WERI-Rb-1 (cell line): ENCODE measurements around the gene C21orf58.
"Not testable (repeated sequence)": the region's sequence is repeated elsewhere in the genome, so short reads cannot be mapped to it uniquely, and the experiment has no call there.

ENCODE experiments used
- DNase-seq: peaks from one replicate; pipeline ENCODE4 v3.0.0-alpha.2; 2020
- H3K27ac ChIP-seq: fragments of 250-450 bp; sonication (Bioruptor Pico); 2 replicates; pipeline ENCODE4 v1.5.1; 2020; ENCODE audit warnings: mild to moderate bottlenecking, moderate library complexity
- H3K27me3 ChIP-seq: fragments of 250-450 bp; sonication (Bioruptor Pico); 2 replicates; pipeline ENCODE4 v1.5.1; 2021; ENCODE audit warnings: mild to moderate bottlenecking, low read depth, moderate library complexity; ENCODE audit not compliant: insufficient read depth, severe bottlenecking
- H3K36me3 ChIP-seq: fragments of 250-450 bp; sonication (Bioruptor Pico); 2 replicates; pipeline ENCODE4 v1.5.1; 2020; ENCODE audit warnings: mild to moderate bottlenecking, moderate library complexity
- H3K4me3 ChIP-seq: 2 replicates; pipeline ENCODE4 v1.5.1; 2011; ENCODE audit warnings: low read depth, mild to moderate bottlenecking, control low read depth, low read length
- H3K9me3 ChIP-seq: fragments of 250-450 bp; sonication (Bioruptor Pico); 2 replicates; pipeline ENCODE4 v1.5.1; 2021; ENCODE audit warnings: mild to moderate bottlenecking, moderate library complexity; ENCODE audit not compliant: severe bottlenecking
- TF ChIP-seq, protein P1 (sequence below): IDR thresholded peaks from 2 replicates; pipeline ENCODE4 v1.5.1; 2011; ENCODE audit warnings: low read depth, mild to moderate bottlenecking, control low read depth, inconsistent platforms, low read length

The C21orf58 gene

DNA sequence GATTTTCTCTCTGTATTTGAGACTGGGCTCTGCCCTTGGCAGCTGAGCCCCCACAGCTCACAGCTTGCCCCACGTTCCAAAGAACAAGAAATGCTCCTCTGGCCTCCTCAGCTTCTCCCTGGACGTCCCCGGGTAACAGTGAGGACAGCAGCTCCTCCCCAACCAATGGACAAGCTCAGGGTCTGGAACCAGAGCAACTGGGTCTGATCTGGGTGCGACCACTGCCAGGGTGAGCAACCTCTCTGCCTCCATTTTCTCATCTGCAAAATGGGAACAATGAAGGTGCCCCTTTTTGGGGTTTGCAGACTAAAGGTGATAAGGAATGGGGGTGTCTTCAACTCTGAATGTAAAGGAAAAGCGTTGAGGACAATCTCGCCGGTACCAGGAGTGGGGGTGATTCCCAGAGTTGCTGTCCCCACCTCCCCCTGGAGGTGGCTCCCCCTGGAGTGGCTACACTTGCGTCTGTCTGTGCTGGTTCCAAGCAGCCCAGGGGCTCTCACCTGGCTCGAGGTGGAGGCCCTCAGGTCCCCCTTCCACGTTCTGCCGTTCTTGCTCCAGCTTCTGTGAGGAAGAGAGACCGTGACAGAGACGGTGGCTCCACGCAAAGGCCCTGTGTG, 6.9 kb downstream of the C21orf58 start:
- H3K27ac ChIP-seq = no peak overlapping the region
- no peak overlapping the region for H3K4me3 ChIP-seq
- TF ChIP-seq, protein P1, sequence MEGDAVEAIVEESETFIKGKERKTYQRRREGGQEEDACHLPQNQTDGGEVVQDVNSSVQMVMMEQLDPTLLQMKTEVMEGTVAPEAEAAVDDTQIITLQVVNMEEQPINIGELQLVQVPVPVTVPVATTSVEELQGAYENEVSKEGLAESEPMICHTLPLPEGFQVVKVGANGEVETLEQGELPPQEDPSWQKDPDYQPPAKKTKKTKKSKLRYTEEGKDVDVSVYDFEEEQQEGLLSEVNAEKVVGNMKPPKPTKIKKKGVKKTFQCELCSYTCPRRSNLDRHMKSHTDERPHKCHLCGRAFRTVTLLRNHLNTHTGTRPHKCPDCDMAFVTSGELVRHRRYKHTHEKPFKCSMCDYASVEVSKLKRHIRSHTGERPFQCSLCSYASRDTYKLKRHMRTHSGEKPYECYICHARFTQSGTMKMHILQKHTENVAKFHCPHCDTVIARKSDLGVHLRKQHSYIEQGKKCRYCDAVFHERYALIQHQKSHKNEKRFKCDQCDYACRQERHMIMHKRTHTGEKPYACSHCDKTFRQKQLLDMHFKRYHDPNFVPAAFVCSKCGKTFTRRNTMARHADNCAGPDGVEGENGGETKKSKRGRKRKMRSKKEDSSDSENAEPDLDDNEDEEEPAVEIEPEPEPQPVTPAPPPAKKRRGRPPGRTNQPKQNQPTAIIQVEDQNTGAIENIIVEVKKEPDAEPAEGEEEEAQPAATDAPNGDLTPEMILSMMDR = no peak
- H3K27me3 ChIP-seq = no peaks in the 10 kb centered on the region
- no peaks in the 10 kb centered on the region for H3K9me3 ChIP-seq
- H3K36me3 ChIP-seq = peaks cover 40% of the 10 kb centered on the region
- no peak for DNase-seq

DNA sequence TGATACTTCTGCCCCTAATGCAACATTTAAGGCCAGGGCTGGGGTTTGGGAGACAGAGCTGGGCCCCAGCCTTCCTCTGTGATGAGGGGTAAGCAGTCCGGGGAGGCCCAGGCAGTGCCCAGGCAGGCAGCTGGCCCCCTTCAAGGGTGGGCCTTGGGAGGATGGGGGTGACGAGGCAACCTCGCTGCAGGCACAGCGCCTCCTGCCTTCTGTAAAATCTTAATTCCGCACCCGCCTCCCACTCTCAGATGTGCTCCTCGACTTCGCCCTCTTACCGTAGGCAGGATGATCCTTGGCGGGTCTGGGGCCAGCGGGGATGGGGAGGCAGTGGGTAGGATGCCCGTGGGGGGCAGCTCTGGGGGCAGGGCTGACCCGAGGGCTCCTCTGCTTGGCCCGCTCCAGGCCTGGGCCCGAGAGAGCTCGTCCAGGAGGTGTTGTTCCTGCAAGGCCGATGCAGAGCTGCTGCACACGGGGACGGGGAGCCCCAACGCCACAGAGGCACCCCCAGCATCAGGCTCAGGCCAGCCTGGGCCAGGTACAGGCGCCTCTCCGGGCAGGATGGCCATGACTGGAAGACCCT, 9.1 kb downstream of the C21orf58 start:
- DNase-seq = no peak
- Histone ChIP-seq H3K27me3 (no peaks in the 10 kb centered on the region), H3K36me3 (peaks cover 44% of the 10 kb centered on the region), H3K27ac (no peak overlapping the region), H3K4me3 (no peak overlapping the region), H3K9me3 (no peaks in the 10 kb centered on the region)
- TF ChIP-seq, protein P1 = 0 out of 2 replicates have a peak, but pooled peaks have one; percentile 17

DNA sequence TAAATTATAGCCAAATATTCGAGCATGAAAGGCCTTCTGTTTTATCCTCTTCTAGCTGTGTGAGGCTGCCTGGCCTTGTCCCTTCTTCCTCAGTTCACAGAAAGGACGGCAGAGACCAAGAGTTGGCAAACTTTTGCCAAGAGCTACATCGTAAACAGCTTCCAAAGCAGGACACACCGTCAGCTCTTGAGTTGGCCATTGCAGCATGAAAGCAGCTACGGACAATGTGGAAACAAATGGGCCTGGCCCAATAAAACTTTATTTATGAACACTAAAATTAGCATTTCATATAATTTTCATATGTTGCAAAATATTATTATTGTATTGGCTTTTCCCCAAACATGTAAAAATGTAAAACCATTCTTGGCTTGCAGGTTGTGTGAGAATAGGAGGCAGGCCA, 10.7 kb downstream of the C21orf58 start:
- no peak for DNase-seq
- Histone ChIP-seq H3K27me3 (no peaks in the 10 kb centered on the region), H3K4me3 (no peak overlapping the region), H3K27ac (no peak overlapping the region), H3K9me3 (no peaks in the 10 kb centered on the region), H3K36me3 (peaks cover 58% of the 10 kb centered on the region)
- TF ChIP-seq, protein P1 = no peak

DNA sequence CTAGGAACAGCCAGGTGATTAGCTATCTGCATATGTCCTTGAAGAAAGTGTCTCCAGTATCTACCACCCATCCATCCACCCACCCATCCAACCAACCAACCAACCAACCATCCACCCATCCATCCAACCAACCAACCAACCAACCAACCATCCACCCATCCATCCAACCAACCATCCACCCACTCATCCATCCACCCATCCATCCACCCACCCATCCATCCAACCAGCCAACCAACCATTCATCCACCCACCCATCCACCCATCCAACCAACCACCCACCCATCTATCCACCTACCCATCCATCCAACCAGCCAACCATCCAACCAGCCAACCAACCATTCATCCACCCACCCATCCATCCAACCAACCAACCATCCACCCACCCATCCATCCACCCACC, 12.1 kb downstream of the C21orf58 start:
- no peaks in the 10 kb centered on the region for H3K27me3 ChIP-seq
- no peaks in the 10 kb centered on the region for H3K9me3 ChIP-seq
- no peak overlapping the region for H3K27ac ChIP-seq
- no peak for DNase-seq
- TF ChIP-seq, protein P1 = no peak
- no peak overlapping the region for H3K4me3 ChIP-seq
- peaks cover 69% of the 10 kb centered on the region for H3K36me3 ChIP-seq

DNA sequence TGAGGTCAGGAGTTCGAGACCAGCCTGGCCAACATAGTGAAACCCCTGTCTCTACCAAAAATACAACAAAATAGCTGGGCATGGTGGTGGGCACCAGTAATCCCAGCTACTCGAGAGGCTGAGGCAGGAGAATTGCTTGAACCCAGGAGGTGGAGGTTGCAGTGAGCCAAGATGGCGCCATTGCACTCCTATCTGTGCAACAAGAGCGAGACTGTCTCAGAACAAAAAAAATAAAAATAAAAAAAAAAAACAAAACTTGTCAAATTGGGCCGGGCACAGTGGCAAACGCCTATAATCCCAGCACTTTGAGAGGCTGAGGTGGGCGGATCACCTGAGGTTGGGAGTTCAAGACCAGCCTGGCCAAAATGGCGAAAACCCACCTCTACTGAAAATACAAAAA, 13.4 kb downstream of the C21orf58 start:
- H3K27ac ChIP-seq, DNase-seq, H3K27me3 ChIP-seq, H3K9me3 ChIP-seq, H3K4me3 ChIP-seq: not testable (repeated sequence)
- peaks cover 76% of the 10 kb centered on the region for H3K36me3 ChIP-seq

DNA sequence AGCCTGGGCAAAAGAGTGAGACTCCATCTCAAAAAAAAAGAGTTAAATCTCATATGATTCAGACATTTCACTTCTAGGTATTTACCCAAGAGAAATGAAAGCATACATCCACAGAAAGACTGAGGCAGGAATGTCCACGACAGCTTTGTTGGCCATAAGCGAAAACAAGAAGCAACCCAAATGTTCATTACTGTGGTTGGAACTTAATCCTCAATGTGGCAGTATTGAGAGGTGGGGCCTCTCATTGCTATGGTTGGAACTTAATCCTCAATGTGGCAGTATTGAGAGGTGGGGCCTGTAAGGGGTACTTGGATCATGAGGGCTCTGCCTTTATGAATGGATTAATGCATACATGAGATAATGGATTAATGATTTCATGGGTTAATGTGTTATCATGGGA, 15.2 kb downstream of the C21orf58 start:
- H3K27me3 ChIP-seq = no peaks in the 10 kb centered on the region
- DNase-seq = no peak
- H3K9me3 ChIP-seq = no peaks in the 10 kb centered on the region
- TF ChIP-seq, protein P1 = no peak
- no peak overlapping the region for H3K4me3 ChIP-seq
- peaks cover 71% of the 10 kb centered on the region for H3K36me3 ChIP-seq
- H3K27ac ChIP-seq = no peak overlapping the region
